HepG2 (cell line): ENCODE measurements around the gene NCCRP1. TPM values are rescaled to one million over a fixed set of nuclear protein-coding genes. Genes with fewer than 3 reads are reported as not detected.

ENCODE experiments used
- ATAC-seq: fragments of 200-7000 bp; cut with Tn5 transposase; 3 replicates; pipeline ENCODE4 v1.9.1; 2020; ENCODE audit warnings: mild to moderate bottlenecking, moderate library complexity
- BruUV-seq: library from RNA; stranded (reverse); fragments of 400-500 nt; replicated peaks from 2 replicates; lab custom pipeline; 2021; lab: Mats Ljungman, UMichigan
- CTCF ChIA-PET: fragments of 300-600 bp; formaldehyde crosslinking; extraction: SDS; loops from one replicate; lab custom pipeline; 2021; ENCODE audit warnings: low total read pairs, inconsistent platforms, low intra/inter-chr PET ratio; lab: Yijun Ruan, JAX
- POLR2A ChIA-PET: fragments of 350-600 bp; sonication (Branson Sonifier 250); formaldehyde crosslinking; loops from one replicate; lab custom pipeline; 2020; ENCODE audit warnings: antibody characterized with exemption, inconsistent platforms; lab: Yijun Ruan, JAX
- DNase-seq: peaks from one replicate; pipeline ENCODE4 v3.0.0-alpha.2; 2015; ENCODE audit warnings: low spot score
- FAIRE-seq: peaks from 3 replicates; lab custom pipeline; 2011; peaks lifted over from hg19 to GRCh38; lab: Jason Lieb, UNC
- H2AFZ ChIP-seq: one replicate; pipeline ENCODE4 v1.6.1; 2011; ENCODE audit warnings: low read length, inconsistent platforms
- H3K27ac ChIP-seq: fragments of 300-600 bp; 3 replicates; pipeline ENCODE4 v1.8.0; 2011; ENCODE audit warnings: mixed run types, mild to moderate bottlenecking, mixed read lengths, low read length, inconsistent platforms; ENCODE audit not compliant: insufficient read depth; ENCODE audit errors: extremely low read length
- H3K27me3 ChIP-seq, 2 experiments: fragments of 200-600 bp in 1 of 2; 2 replicates in 1 of 2; 3 replicates in 1 of 2; pipeline versions ENCODE4 v1.6.0 to v1.8.0; 2011; ENCODE audit warnings: low read length in 2 of 2, mild to moderate bottlenecking in 2 of 2, moderate library complexity in 2 of 2, inconsistent platforms in 1 of 2; ENCODE audit not compliant: insufficient read depth in 2 of 2, control insufficient read depth in 1 of 2
- H3K36me3 ChIP-seq, 2 experiments: fragments of 200-600 bp in 1 of 2; replicated peaks in 1 of 2; 2 replicates in 1 of 2; 3 replicates in 1 of 2; pipeline versions ENCODE4 v1.5.1 to v1.8.0; 2011; ENCODE audit warnings: low read length in 2 of 2, inconsistent platforms in 1 of 2; ENCODE audit not compliant: insufficient read depth in 2 of 2, control insufficient read depth in 1 of 2
- H3K4me1 ChIP-seq: 2 replicates; pipeline ENCODE4 v1.5.1; 2012; ENCODE audit warnings: low read length, inconsistent platforms; ENCODE audit not compliant: insufficient read depth
- H3K4me2 ChIP-seq: 2 replicates; pipeline ENCODE4 v1.6.0; 2011; ENCODE audit warnings: low read depth, low read length, inconsistent platforms
- H3K4me3 ChIP-seq, 3 experiments: fragments of 200-600 bp in 1 of 3; sonication (generic), shearing (Covaris generic) in 1 of 3; replicated peaks in 1 of 3; 2 replicates each; pipeline ENCODE4 v1.5.1; 2011 to 2016; ENCODE audit warnings: low read length in 3 of 3, inconsistent platforms in 2 of 3, low read depth in 2 of 3, mild to moderate bottlenecking in 2 of 3, control low read depth in 1 of 3, mixed read lengths in 1 of 3; ENCODE audit not compliant: insufficient read depth in 1 of 3
- H3K79me2 ChIP-seq: one replicate; pipeline ENCODE4 v1.6.1; 2011; ENCODE audit warnings: low read length, inconsistent platforms; ENCODE audit not compliant: insufficient read depth
- H3K9ac ChIP-seq: 2 replicates; pipeline ENCODE4 v1.6.0; 2011; ENCODE audit warnings: mild to moderate bottlenecking, low read depth, low read length, inconsistent platforms; ENCODE audit not compliant: insufficient read depth
- H3K9me3 ChIP-seq: 2 replicates; pipeline ENCODE4 v1.5.1; 2012; ENCODE audit warnings: mild to moderate bottlenecking, low read length
- H4K20me1 ChIP-seq: 2 replicates; pipeline ENCODE4 v1.6.0; 2011; ENCODE audit warnings: inconsistent platforms, mild to moderate bottlenecking, low read length, moderate library complexity; ENCODE audit not compliant: insufficient read depth
- HHEX ChIP-seq: IDR thresholded peaks from 2 replicates; pipeline ENCODE4 v1.6.1; 2016; ENCODE audit warnings: control low read depth
- HNF4A ChIP-seq: sonication (generic); formaldehyde crosslinking; IDR thresholded peaks from 2 replicates; pipeline ENCODE4 v1.4.0; 2020; ENCODE audit warnings: missing genetic modification reagents
- KDM5B ChIP-seq: sonication (generic); formaldehyde crosslinking; IDR thresholded peaks from 2 replicates; pipeline ENCODE4 v1.4.0; 2020; ENCODE audit warnings: missing genetic modification reagents, mild to moderate bottlenecking, borderline replicate concordance
- NPAS2 ChIP-seq: sonication (generic); formaldehyde crosslinking; IDR thresholded peaks from 2 replicates; pipeline ENCODE4 v1.8.0; 2022; ENCODE audit warnings: mild to moderate bottlenecking, missing genetic modification reagents, borderline replicate concordance
- PRDM15 ChIP-seq: sonication (generic); formaldehyde crosslinking; IDR thresholded peaks from 2 replicates; pipeline ENCODE4 v1.4.0; 2020; ENCODE audit warnings: missing genetic modification reagents
- SP2 ChIP-seq: sonication (generic); formaldehyde crosslinking; IDR thresholded peaks from 2 replicates; pipeline ENCODE4 v1.5.1; 2020; ENCODE audit warnings: mild to moderate bottlenecking, missing genetic modification reagents
- YEATS4 ChIP-seq: sonication (generic); formaldehyde crosslinking; IDR thresholded peaks from 2 replicates; pipeline ENCODE4 v1.4.0; 2020; ENCODE audit warnings: missing genetic modification reagents, borderline replicate concordance
- ZNF256 ChIP-seq: sonication (generic); formaldehyde crosslinking; conservative IDR thresholded peaks from 2 replicates; pipeline ENCODE4 v1.4.0; 2020; ENCODE audit warnings: missing genetic modification reagents
- ZNF564 ChIP-seq: sonication (generic); formaldehyde crosslinking; IDR thresholded peaks from 2 replicates; pipeline ENCODE4 v1.8.1; 2023; ENCODE audit warnings: mild to moderate bottlenecking, missing genetic modification reagents
- WGBS: methylation state at CpG from one replicate; pipeline ENCODE4 v1.1.6; 2017; ENCODE audit warnings: low lambda C conversion rate; 5-methylcytosine and 5-hydroxymethylcytosine counted together
- in situ Hi-C: cut with HindIII; loops from 2 replicates; pipeline ENCODE4 v1.10.0; 2017; ENCODE audit warnings: low pct_unique_long_range_greater_than_20kb; ENCODE audit not compliant: extremely low pct_ligation_motif_present
- intact Hi-C: fragments of 100-400 bp; cut with micrococcal nuclease; formaldehyde crosslinking; loops from one replicate; pipeline ENCODE4 v1.10.0; 2022; ENCODE audit not compliant: unreplicated experiment
- polyA plus RNA-seq, 8 experiments: library from polyadenylated mRNA; depleted of rRNA in 3 of 8; stranded (reverse) in 7 of 8; unstranded in 1 of 8; fragments of >200 nt; fragmentation: Illumina TruSeq in 4 of 8; extraction: Trizol in 4 of 8; gene quantifications; 2 replicates each; pipeline versions ENCODE4 v1.2.1 to v1.2.3, GENCODE V29; 2011 to 2016; ENCODE audit warnings: low read depth in 4 of 8, missing spikeins in 1 of 8, mixed read lengths in 1 of 8; ENCODE audit not compliant: insufficient read depth in 1 of 8
- total RNA-seq, 5 experiments: library from RNA; depleted of rRNA; stranded (reverse); fragments of >200 nt; fragmentation: Illumina TruSeq; extraction: Trizol; gene quantifications; 2 replicates each; pipeline ENCODE4 v1.2.3, GENCODE V29; 2016; ENCODE audit warnings: low read depth in 1 of 5
- TF ChIP-seq, protein P1 (sequence below): sonication (generic); formaldehyde crosslinking; IDR thresholded peaks from 2 replicates; pipeline ENCODE4 v1.4.0; 2020; ENCODE audit warnings: low read depth, missing genetic modification reagents
- TF ChIP-seq, protein P2 (sequence below): sonication (generic); formaldehyde crosslinking; IDR thresholded peaks from 2 replicates; pipeline ENCODE4 v1.8.0; 2022; ENCODE audit warnings: missing genetic modification reagents, mild to moderate bottlenecking, moderate library complexity, borderline replicate concordance
- TF ChIP-seq, protein P3 (sequence below): sonication (generic); formaldehyde crosslinking; IDR thresholded peaks from 2 replicates; pipeline ENCODE4 v1.4.0; 2020; ENCODE audit warnings: missing genetic modification reagents

Gene NCCRP1
- total and polyA plus RNA-seq, 2 of the 13 experiments (the other 11 are each of a cell fraction or from before 2014, with no cell fraction given): not detected

- TF ChIP-seq PRDM15 (CRISPR knock-in tag): no peak
Measured at GRCh38 chr19:39200803-39201115, 4.0 kb downstream of the NCCRP1 start (continued).

GRCh38 chr19:39202998-39203355, 6.2 kb downstream of the NCCRP1 start:
- peaks cover 9% of the 10 kb centered on the region; the same call in 1 of the 2 replicates for H3K4me1 ChIP-seq
- POLR2A ChIA-PET: no interaction called here
- no peaks in the 10 kb centered on the region for H4K20me1 ChIP-seq
- H3K27me3 ChIP-seq: peaks cover 8 to 55% of the 10 kb centered on the region in 2 experiments; a peak in 4 of 5 replicates
- no peak overlapping the region for H3K4me2 ChIP-seq
- FAIRE-seq: no peak
- H3K9ac ChIP-seq: no peak overlapping the region
- no peak for DNase-seq
- H3K4me3 ChIP-seq: no peak overlapping the region
- WGBS: no CpG with 5 or more reads among the region's 1 CpG
- no peak overlapping the region for H2AFZ ChIP-seq
- intact Hi-C loops: no loop called here
- in situ Hi-C loops: no loop called here
- TF ChIP-seq, protein P1, sequence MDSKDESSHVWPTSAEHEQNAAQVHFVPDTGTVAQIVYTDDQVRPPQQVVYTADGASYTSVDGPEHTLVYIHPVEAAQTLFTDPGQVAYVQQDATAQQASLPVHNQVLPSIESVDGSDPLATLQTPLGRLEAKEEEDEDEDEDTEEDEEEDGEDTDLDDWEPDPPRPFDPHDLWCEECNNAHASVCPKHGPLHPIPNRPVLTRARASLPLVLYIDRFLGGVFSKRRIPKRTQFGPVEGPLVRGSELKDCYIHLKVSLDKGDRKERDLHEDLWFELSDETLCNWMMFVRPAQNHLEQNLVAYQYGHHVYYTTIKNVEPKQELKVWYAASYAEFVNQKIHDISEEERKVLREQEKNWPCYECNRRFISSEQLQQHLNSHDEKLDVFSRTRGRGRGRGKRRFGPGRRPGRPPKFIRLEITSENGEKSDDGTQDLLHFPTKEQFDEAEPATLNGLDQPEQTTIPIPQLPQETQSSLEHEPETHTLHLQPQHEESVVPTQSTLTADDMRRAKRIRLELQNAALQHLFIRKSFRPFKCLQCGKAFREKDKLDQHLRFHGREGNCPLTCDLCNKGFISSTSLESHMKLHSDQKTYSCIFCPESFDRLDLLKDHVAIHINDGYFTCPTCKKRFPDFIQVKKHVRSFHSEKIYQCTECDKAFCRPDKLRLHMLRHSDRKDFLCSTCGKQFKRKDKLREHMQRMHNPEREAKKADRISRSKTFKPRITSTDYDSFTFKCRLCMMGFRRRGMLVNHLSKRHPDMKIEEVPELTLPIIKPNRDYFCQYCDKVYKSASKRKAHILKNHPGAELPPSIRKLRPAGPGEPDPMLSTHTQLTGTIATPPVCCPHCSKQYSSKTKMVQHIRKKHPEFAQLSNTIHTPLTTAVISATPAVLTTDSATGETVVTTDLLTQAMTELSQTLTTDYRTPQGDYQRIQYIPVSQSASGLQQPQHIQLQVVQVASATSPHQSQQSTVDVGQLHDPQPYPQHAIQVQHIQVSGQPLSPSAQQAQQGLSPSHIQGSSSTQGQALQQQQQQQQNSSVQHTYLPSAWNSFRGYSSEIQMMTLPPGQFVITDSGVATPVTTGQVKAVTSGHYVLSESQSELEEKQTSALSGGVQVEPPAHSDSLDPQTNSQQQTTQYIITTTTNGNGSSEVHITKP (CRISPR knock-in tag): no peak
- TF ChIP-seq KDM5B (CRISPR knock-in tag): no peak
- TF ChIP-seq, protein P2, sequence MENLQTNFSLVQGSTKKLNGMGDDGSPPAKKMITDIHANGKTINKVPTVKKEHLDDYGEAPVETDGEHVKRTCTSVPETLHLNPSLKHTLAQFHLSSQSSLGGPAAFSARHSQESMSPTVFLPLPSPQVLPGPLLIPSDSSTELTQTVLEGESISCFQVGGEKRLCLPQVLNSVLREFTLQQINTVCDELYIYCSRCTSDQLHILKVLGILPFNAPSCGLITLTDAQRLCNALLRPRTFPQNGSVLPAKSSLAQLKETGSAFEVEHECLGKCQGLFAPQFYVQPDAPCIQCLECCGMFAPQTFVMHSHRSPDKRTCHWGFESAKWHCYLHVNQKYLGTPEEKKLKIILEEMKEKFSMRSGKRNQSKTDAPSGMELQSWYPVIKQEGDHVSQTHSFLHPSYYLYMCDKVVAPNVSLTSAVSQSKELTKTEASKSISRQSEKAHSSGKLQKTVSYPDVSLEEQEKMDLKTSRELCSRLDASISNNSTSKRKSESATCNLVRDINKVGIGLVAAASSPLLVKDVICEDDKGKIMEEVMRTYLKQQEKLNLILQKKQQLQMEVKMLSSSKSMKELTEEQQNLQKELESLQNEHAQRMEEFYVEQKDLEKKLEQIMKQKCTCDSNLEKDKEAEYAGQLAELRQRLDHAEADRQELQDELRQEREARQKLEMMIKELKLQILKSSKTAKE (CRISPR knock-in tag): no peak
- no peak for TF ChIP-seq SP2 (CRISPR knock-in tag)
- TF ChIP-seq ZNF564 (CRISPR knock-in tag): no peak
- TF ChIP-seq ZNF256 (CRISPR knock-in tag): no peak
- TF ChIP-seq HHEX (CRISPR knock-in tag): no peak
- no peak for TF ChIP-seq YEATS4 (CRISPR knock-in tag)
- no peak for TF ChIP-seq HNF4A (CRISPR knock-in tag)
- no peak for TF ChIP-seq NPAS2 (CRISPR knock-in tag)
- TF ChIP-seq, protein P3, sequence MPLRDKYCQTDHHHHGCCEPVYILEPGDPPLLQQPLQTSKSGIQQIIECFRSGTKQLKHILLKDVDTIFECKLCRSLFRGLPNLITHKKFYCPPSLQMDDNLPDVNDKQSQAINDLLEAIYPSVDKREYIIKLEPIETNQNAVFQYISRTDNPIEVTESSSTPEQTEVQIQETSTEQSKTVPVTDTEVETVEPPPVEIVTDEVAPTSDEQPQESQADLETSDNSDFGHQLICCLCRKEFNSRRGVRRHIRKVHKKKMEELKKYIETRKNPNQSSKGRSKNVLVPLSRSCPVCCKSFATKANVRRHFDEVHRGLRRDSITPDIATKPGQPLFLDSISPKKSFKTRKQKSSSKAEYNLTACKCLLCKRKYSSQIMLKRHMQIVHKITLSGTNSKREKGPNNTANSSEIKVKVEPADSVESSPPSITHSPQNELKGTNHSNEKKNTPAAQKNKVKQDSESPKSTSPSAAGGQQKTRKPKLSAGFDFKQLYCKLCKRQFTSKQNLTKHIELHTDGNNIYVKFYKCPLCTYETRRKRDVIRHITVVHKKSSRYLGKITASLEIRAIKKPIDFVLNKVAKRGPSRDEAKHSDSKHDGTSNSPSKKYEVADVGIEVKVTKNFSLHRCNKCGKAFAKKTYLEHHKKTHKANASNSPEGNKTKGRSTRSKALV (CRISPR knock-in tag): no peak
- CTCF ChIA-PET: no interaction called here
- H3K27ac ChIP-seq: no peak overlapping the region
- no peaks in the 10 kb centered on the region for H3K79me2 ChIP-seq
- ATAC-seq: no peak
- H3K9me3 ChIP-seq: no peaks in the 10 kb centered on the region
- H3K36me3 ChIP-seq: no peaks in the 10 kb centered on the region
- BruUV-seq: no TSS peak
